SK-N-SH (cell line): ENCODE measurements around the gene RHOH. TPM values are rescaled to one million over a fixed set of nuclear protein-coding genes. Genes with fewer than 3 reads are reported as not detected.

ENCODE experiments used
- CTCF ChIA-PET: fragments of 300-600, 350-600 bp; formaldehyde crosslinking; extraction: SDS; loops from one replicate; lab custom pipeline; 2021; lab: Yijun Ruan, JAX
- POLR2A ChIA-PET: fragments of 350-600 bp; sonication (Branson Sonifier 250); formaldehyde crosslinking; extraction: SDS; loops from one replicate; lab custom pipeline; 2020; ENCODE audit warnings: antibody characterized with exemption, inconsistent platforms; lab: Yijun Ruan, JAX
- DNase-seq: peaks from one replicate; pipeline ENCODE4 v3.0.0; 2012
- H2AFZ ChIP-seq: fragments of 200-600 bp; sonication (generic); 2 replicates; pipeline ENCODE4 v1.8.1; 2016; ENCODE audit warnings: antibody characterized with exemption, mild to moderate bottlenecking, low read depth
- H3F3A ChIP-seq: fragments of 200-600 bp; sonication (generic); replicated peaks from 2 replicates; pipeline ENCODE3; 2016; ENCODE audit warnings: antibody characterized with exemption, mild to moderate bottlenecking; ENCODE audit not compliant: insufficient read depth
- H3K27ac ChIP-seq, 2 experiments: fragments of 200-500 bp in 1 of 2; fragments of 200-600 bp in 1 of 2; sonication (Bioruptor generic) in 1 of 2; sonication (generic), shearing (Covaris generic) in 1 of 2; 2 replicates each; pipeline versions ENCODE4 v1.5.1 to v1.6.1; 2014 to 2016; ENCODE audit warnings: low read depth in 2 of 2, inconsistent platforms in 1 of 2, low read length in 1 of 2, mild to moderate bottlenecking in 1 of 2, mixed read lengths in 1 of 2
- H3K27me3 ChIP-seq: fragments of 200-600 bp; sonication (generic), shearing (Covaris generic); 2 replicates; pipeline ENCODE4 v1.6.1; 2016; ENCODE audit warnings: mixed run types; ENCODE audit not compliant: insufficient read depth
- H3K36me3 ChIP-seq, 2 experiments: fragments of 200-500 bp in 1 of 2; fragments of 200-600 bp in 1 of 2; sonication (Bioruptor generic) in 1 of 2; sonication (generic) in 1 of 2; replicated peaks in 1 of 2; 2 replicates each; pipeline versions ENCODE3 to v1.5.1; 2014 to 2016; ENCODE audit warnings: low read length in 1 of 2, mild to moderate bottlenecking in 1 of 2; ENCODE audit not compliant: insufficient read depth in 2 of 2, control insufficient read depth in 1 of 2
- H3K4me1 ChIP-seq, 2 experiments: fragments of 200-500 bp in 1 of 2; fragments of 200-600 bp in 1 of 2; sonication (Bioruptor generic) in 1 of 2; sonication (generic), shearing (Covaris generic) in 1 of 2; 2 replicates each; pipeline versions ENCODE4 v1.5.1 to v1.6.1; 2014 to 2016; ENCODE audit warnings: low read depth in 1 of 2, low read length in 1 of 2, mixed run types in 1 of 2; ENCODE audit not compliant: insufficient read depth in 2 of 2, control insufficient read depth in 1 of 2
- H3K4me2 ChIP-seq: fragments of 200-600 bp; sonication (generic), shearing (Covaris generic); 2 replicates; pipeline ENCODE4 v1.6.1; 2017; ENCODE audit warnings: mixed run types
- H3K4me3 ChIP-seq, 2 experiments: fragments of 200-500 bp in 1 of 2; fragments of 200-600 bp in 1 of 2; sonication (Bioruptor generic) in 1 of 2; sonication (generic), shearing (Covaris generic) in 1 of 2; 2 replicates each; pipeline versions ENCODE4 v1.5.1 to v1.8.1; 2014 to 2016; ENCODE audit warnings: low read depth in 2 of 2, inconsistent platforms in 1 of 2, low read length in 1 of 2, mild to moderate bottlenecking in 1 of 2, mixed read lengths in 1 of 2, moderate library complexity in 1 of 2
- H3K79me2 ChIP-seq: fragments of 200-600 bp; sonication (generic); 2 replicates; pipeline ENCODE4 v1.8.1; 2017; ENCODE audit warnings: mild to moderate bottlenecking; ENCODE audit not compliant: insufficient read depth
- H3K9ac ChIP-seq: fragments of 200-600 bp; sonication (generic); 2 replicates; pipeline ENCODE4 v1.6.1; 2017; ENCODE audit warnings: mixed run types
- H3K9me2 ChIP-seq: fragments of 200-600 bp; sonication (generic); 2 replicates; pipeline ENCODE4 v1.6.1; 2017; ENCODE audit warnings: mixed run types
- H3K9me3 ChIP-seq: fragments of 200-600 bp; sonication (generic); 2 replicates; pipeline ENCODE4 v1.6.1; 2017; ENCODE audit warnings: mixed run types, mild to moderate bottlenecking, moderate library complexity
- H4K20me1 ChIP-seq: fragments of 200-600 bp; sonication (generic); 2 replicates; pipeline ENCODE4 v1.6.1; 2017; ENCODE audit warnings: mild to moderate bottlenecking, mixed run types; ENCODE audit not compliant: insufficient read depth
- EZH2phosphoT487 ChIP-seq: fragments of 200-600 bp; sonication (generic); IDR thresholded peaks from 2 replicates; pipeline ENCODE4 v1.6.1; 2017; ENCODE audit warnings: low read depth, mixed run types, mild to moderate bottlenecking, antibody characterized with exemption, moderate library complexity, borderline replicate concordance
- FOXJ3 ChIP-seq: sonication (generic); formaldehyde crosslinking; IDR thresholded peaks from 2 replicates; pipeline ENCODE4 v1.5.1; 2020; ENCODE audit warnings: mild to moderate bottlenecking, missing genetic modification reagents
- GABPA ChIP-seq: IDR thresholded peaks from 2 replicates; pipeline ENCODE4 v1.4.0; 2012; ENCODE audit warnings: low read depth, mild to moderate bottlenecking
- NFIC ChIP-seq: IDR thresholded peaks from 2 replicates; pipeline ENCODE4 v1.4.0; 2012; ENCODE audit warnings: borderline replicate concordance
- POLR2AphosphoS5 ChIP-seq: IDR thresholded peaks from 2 replicates; pipeline ENCODE4 v1.6.1; 2012; ENCODE audit warnings: low read depth, low read length
- RAD21 ChIP-seq: IDR thresholded peaks from 2 replicates; pipeline ENCODE4 v1.6.1; 2012; ENCODE audit warnings: mild to moderate bottlenecking, low read length
- RCOR1 ChIP-seq: fragments of 150-350 bp; IDR thresholded peaks from 2 replicates; pipeline ENCODE4 v1.6.1; 2017; ENCODE audit warnings: antibody characterized with exemption, low read length
- SMC3 ChIP-seq: IDR thresholded peaks from 2 replicates; pipeline ENCODE4 v1.6.1; 2012; ENCODE audit warnings: low read depth, low read length, improper control_type of control experiment
- WGBS: methylation state at CpG from one replicate; pipeline ENCODE4 v1.1.6; 2017; ENCODE audit warnings: low lambda C conversion rate; 5-methylcytosine and 5-hydroxymethylcytosine counted together
- polyA plus RNA-seq, 3 experiments: library from polyadenylated mRNA; depleted of rRNA; stranded (reverse); fragments of >200 nt; gene quantifications; 2 replicates each; pipeline ENCODE4 v1.2.3, GENCODE V29; 2012
- TF ChIP-seq, protein P1 (sequence below): fragments of 200-600 bp; sonication (generic); IDR thresholded peaks from 2 replicates; pipeline ENCODE4 v1.6.1; 2017; ENCODE audit warnings: antibody characterized with exemption, mild to moderate bottlenecking, moderate library complexity
- TF ChIP-seq, protein P2 (sequence below): fragments of 150-350 bp; IDR thresholded peaks from 2 replicates; pipeline ENCODE4 v1.6.1; 2016; ENCODE audit warnings: mild to moderate bottlenecking, low read depth, low read length
- TF ChIP-seq, protein P3 (sequence below): IDR thresholded peaks from 2 replicates; pipeline ENCODE4 v1.4.0; 2012; ENCODE audit warnings: low read depth, borderline replicate concordance

RHOH gene
- polyA plus RNA-seq, 1 of the 3 experiments (the other 2 are of a cell fraction) = not detected

DNA sequence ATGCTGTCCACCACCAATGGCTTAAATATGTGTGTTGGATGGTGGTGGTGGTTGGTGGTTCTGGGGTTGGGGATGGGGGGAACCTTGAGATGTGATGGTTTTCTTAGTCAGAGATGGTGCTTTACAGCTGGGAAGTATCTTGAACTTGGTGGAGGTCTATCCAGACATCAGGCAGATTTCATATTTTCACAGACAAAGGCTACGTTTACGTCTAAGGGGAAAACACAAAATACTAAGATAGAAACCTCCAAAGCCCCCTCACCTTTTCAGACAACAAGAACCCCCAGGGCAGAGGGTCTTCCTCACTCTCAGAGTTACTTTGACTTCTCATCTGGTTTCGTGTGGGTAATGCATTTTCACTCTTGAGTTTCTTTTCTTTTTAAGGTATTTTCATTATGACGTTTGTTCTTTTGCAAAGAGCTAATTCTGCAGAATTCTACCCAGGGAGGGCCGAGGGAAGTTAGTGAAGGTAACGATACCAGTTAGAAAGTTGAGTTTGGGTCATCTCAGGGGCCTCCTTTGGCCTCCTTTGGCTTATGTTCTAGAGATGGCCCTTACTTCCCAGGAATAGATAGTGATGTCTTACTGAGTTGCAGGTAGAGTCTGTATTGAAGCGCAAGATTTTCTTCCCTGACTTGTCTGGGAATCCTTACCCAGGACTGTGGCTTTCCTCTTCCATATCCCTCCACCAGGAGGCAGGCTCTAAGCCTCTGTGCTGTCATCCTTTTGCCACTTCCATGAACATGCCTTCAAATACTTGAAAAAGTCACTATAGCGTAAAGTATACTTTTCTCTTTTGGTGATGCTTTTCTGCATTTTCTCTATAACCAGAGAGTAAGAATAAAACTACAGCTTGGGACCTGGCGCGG is 31.9 kb downstream of the RHOH start:
- DNase-seq = no peak
- Histone ChIP-seq H3K27me3 (no peaks in the 10 kb centered on the region), H3K36me3 (no peaks in the 10 kb centered on the region), H3K4me3 (no peak overlapping the region; a peak in 1 of 4 replicates), H3K27ac (no peak overlapping the region), H4K20me1 (no peaks in the 10 kb centered on the region), H3K4me2 (no peak overlapping the region), H3K9me2 (no peaks in the 10 kb centered on the region), H2AFZ (no peak overlapping the region), H3K9me3 (no peaks in the 10 kb centered on the region)
- POLR2A ChIA-PET = no interaction called here
- TF ChIP-seq, protein P1, sequence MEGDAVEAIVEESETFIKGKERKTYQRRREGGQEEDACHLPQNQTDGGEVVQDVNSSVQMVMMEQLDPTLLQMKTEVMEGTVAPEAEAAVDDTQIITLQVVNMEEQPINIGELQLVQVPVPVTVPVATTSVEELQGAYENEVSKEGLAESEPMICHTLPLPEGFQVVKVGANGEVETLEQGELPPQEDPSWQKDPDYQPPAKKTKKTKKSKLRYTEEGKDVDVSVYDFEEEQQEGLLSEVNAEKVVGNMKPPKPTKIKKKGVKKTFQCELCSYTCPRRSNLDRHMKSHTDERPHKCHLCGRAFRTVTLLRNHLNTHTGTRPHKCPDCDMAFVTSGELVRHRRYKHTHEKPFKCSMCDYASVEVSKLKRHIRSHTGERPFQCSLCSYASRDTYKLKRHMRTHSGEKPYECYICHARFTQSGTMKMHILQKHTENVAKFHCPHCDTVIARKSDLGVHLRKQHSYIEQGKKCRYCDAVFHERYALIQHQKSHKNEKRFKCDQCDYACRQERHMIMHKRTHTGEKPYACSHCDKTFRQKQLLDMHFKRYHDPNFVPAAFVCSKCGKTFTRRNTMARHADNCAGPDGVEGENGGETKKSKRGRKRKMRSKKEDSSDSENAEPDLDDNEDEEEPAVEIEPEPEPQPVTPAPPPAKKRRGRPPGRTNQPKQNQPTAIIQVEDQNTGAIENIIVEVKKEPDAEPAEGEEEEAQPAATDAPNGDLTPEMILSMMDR = peak; percentile 48
- TF ChIP-seq POLR2AphosphoS5 (no peak), RAD21 (peak; percentile 20; the same call in 1 of the 2 replicates), SMC3 (peak; percentile 31; the same call in 1 of the 2 replicates), GABPA (no peak)
- TF ChIP-seq, all 33 proteins: peak for 3
- Histone ChIP-seq H3K9ac (no peak overlapping the region), H3K79me2 (no peaks in the 10 kb centered on the region), H3F3A (no peaks in the 10 kb centered on the region), H3K4me1 (no peaks in the 10 kb centered on the region)
- CTCF ChIA-PET = interaction anchor here (1.2 kb wide), 1 partner anchor 9 kb away, joined by 3 read pairs; no protein-coding TSS in a partner anchor
- WGBS = 92% methylated on average over 10 of the region's 10 CpGs

DNA sequence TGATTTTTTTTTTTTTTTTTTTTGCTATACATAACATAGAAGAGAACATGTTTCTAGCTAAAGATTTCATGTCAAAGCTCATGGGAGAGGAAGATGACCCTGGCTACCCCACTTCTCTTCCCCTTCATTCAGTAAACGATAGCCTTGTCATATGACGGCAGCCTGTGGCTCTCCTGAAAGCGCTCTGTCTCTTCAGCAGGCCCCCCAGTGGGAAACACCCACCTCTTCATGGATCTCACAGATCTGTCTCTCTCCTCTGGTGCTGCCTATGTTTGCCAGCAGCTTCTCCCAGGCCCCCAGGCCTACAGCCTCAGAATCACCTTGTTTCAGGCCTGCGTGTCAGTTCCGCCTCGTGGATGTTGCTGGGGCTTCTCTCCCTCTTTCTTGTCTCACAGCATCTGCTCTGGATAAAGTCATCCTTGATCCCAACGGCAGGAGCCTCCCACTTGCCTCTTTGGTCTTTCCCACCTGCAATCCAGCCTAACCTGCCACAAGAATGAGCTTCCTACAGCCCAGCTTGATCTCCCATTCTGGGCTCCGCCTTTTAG is 34.6 kb downstream of the RHOH start:
- no peak overlapping the region for H3K4me2 ChIP-seq
- 82% methylated on average over 8 of the region's 8 CpGs for WGBS
- DNase-seq = no peak
- H3K27me3 ChIP-seq = no peaks in the 10 kb centered on the region
- no peaks in the 10 kb centered on the region for H3K9me3 ChIP-seq
- ChIA-PET CTCF (no interaction called here), POLR2A (no interaction called here)
- peaks cover 3% of the 10 kb centered on the region for H3F3A ChIP-seq
- no peaks in the 10 kb centered on the region for H3K36me3 ChIP-seq
- no peak overlapping the region for H3K9ac ChIP-seq
- no peak overlapping the region for H2AFZ ChIP-seq
- TF ChIP-seq, protein P2, sequence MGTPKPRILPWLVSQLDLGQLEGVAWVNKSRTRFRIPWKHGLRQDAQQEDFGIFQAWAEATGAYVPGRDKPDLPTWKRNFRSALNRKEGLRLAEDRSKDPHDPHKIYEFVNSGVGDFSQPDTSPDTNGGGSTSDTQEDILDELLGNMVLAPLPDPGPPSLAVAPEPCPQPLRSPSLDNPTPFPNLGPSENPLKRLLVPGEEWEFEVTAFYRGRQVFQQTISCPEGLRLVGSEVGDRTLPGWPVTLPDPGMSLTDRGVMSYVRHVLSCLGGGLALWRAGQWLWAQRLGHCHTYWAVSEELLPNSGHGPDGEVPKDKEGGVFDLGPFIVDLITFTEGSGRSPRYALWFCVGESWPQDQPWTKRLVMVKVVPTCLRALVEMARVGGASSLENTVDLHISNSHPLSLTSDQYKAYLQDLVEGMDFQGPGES = no peak
- TF ChIP-seq EZH2phosphoT487 = no peak
- no peak for TF ChIP-seq RCOR1
- TF ChIP-seq, protein P3, sequence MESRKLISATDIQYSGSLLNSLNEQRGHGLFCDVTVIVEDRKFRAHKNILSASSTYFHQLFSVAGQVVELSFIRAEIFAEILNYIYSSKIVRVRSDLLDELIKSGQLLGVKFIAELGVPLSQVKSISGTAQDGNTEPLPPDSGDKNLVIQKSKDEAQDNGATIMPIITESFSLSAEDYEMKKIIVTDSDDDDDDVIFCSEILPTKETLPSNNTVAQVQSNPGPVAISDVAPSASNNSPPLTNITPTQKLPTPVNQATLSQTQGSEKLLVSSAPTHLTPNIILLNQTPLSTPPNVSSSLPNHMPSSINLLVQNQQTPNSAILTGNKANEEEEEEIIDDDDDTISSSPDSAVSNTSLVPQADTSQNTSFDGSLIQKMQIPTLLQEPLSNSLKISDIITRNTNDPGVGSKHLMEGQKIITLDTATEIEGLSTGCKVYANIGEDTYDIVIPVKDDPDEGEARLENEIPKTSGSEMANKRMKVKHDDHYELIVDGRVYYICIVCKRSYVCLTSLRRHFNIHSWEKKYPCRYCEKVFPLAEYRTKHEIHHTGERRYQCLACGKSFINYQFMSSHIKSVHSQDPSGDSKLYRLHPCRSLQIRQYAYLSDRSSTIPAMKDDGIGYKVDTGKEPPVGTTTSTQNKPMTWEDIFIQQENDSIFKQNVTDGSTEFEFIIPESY = no peak
- no peak for TF ChIP-seq NFIC
- no peak for TF ChIP-seq FOXJ3 (CRISPR knock-in tag)
- TF ChIP-seq, all 33 proteins: peak for 0
- no peak overlapping the region for H3K4me3 ChIP-seq
- H3K4me1 ChIP-seq = no peaks in the 10 kb centered on the region
- no peaks in the 10 kb centered on the region for H4K20me1 ChIP-seq
- no peak overlapping the region for H3K27ac ChIP-seq
- no peaks in the 10 kb centered on the region for H3K9me2 ChIP-seq
- H3K79me2 ChIP-seq = no peaks in the 10 kb centered on the region
